Skeletal muscle cell (primary cell): Measurements from ENCODE around the gene TNFRSF6B.

Experiments
- DNase-seq: peaks from one replicate; pipeline ENCODE4 v3.0.0-alpha.2; 2010; ENCODE audit warnings: low read depth
- H3K4me3 ChIP-seq: 2 replicates; pipeline ENCODE4 v1.5.1; 2011; ENCODE audit warnings: low read depth, mild to moderate bottlenecking, control low read depth, low read length, moderate library complexity

The TNFRSF6B gene

DNA sequence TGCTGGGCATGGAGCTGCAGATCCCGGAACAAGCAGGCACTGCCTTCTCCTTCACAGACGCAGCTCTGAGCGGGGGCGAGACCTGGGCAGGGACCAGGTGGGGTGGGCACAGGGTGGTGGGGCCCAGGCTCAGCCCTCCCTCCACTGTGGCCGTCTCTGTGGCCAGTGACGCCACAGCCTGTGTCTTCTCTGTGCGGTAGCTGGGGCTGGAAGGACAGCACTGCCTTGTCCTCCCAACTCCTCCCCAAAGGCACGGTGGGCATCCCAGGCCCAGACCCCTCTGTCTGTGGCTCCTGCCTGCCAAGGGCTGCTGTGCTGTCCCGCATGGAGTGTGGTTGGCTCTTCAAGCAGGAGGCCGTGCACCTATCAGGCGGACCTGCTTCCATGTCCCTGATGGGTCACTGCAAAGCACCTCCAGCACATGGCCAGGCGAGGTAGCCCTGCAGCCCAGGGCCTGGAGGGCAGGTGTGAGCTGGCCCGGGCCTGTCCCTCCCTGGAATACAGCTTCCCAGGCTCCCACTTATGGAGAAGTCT, 14.8 kb upstream of the TNFRSF6B start:
- no peak for DNase-seq
- H3K4me3 ChIP-seq = no peak overlapping the region

DNA sequence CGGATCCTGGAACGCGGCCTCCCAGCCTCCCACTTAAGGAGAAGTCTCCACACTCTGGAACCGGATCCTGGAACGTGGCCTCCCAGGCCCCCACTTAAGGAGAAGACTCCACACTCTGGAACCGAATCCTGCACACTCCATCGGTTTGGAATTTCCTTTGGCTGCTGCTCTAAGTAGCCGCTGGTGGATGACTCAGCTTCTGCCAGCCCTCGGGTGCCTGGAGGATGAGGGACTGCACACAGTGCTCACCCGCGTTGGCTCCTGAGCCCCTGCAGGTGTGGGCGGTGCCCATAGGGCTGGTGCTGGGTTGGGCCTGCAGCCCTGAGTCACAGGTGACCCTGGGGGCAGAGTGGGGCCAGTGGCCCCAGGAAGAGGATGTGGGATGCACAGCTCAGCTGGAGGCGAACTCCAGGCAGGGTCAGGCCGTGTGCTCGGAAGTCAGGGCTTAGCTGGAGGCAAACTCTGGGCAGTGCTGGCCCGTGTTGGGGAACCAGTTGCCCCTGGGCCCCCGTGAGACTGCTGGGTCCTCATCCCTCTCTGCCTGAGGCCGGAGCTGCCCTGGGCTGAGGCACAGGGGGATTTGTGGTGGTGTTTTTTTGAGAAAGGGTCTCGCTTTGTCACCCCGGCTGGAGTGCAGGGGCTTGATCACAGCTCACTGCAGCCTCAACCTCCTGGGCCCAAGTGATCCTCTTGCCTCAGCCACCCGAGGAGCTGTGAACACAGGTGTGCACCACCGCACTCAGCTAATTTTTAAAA, 13.9 kb upstream of the TNFRSF6B start:
- H3K4me3 ChIP-seq = no peak overlapping the region
- DNase-seq = peak; percentile 81

DNA sequence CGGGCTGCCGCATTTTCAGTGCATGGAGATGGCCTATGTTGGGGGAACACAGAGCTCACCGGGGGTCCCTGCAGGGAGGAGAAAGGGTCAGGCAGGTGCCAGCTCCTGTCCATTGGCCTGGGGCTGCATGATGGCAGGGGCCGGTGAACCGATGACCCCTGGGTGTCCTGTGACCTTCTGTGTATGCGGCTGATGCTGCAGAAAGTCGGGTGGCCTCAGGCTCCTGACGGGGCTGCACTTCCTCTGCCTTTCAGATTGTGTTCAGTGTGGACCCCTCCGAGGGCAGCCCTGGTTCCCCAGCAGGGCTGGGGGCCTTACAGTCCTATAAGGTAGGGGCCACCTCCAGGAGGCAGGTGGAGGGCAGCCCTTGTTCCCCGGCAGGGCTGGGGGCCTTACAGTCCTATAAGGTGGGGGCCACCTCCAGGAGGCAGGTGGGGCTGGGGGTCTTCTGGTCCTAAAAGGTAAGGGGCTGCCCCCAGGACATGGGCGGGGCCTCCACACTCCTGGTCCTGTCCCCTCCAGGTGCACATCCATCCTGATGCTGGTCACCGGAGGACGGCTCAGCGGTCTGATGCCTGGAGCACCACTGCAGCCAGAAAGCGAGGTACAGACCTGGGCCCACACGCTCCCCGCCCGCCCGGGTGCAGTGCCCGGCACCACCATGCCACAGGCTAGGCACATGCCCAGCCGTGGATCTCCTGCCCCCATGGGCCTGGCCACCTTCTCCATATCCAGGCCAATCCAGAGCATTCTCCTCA, 11.0 kb upstream of the TNFRSF6B start:
- no peak overlapping the region for H3K4me3 ChIP-seq
- DNase-seq = no peak

DNA sequence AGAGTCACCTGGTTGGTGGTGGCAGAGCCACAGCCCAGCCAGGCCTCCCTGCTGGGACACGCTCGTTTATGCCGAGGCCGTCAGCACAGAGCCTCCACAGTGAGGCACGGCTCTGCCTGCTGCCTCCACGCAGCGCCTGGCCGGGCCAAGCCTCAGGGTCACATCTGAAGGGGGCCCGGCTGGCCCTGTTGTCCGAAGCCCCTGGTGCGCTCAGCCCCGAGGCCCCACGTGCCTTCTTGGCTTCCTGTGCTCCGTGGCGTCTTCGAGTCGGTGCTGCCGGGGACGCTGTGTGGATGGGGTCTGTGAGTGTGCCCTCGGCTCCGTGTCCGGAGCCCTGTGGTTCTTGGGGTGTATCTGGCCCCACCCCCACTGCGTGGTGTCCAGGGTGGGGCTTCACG, 10.4 kb upstream of the TNFRSF6B start:
- no peak overlapping the region for H3K4me3 ChIP-seq
- no peak for DNase-seq

DNA sequence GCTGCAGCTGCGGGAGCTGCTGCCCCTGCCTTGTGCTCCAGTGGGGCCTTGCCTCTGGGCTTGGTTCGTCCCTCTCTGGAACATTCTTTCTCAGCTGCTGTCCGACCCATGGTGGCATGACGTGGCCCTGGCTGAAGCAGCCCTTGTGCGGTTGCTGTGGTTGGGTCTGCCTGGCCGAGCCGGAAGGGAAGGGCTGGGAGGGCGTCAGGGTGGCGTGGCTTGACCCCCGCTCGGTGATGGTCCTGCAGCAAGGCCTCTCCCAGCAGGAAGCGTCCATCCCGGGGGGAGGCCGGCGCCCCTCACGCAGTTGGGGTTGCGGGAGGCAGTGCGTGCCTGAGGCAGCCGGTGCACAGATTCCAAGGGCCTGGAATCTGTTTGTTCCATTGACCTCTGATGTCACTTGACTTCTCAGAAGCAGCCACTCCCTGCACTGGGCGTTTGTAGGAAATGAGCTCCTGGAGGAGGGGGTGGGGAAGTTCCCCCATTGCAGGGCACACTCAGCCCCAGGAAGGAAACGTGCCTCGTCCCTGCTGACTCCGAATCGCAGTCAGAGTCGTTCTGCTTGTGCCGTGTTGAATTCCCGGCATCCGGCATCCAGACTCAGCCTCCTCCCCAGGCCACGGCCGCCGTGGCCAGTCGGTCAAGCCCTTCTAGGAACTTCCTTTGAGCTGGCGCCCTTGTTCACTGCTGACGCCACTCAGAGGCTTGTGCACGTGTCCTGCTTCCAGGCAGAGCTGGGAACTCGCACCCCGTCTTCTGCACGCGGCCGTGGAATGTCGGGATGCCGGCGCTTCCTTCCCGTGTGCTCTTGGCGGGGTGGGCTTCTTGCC, 9.7 kb upstream of the TNFRSF6B start:
- no peak overlapping the region for H3K4me3 ChIP-seq

DNA sequence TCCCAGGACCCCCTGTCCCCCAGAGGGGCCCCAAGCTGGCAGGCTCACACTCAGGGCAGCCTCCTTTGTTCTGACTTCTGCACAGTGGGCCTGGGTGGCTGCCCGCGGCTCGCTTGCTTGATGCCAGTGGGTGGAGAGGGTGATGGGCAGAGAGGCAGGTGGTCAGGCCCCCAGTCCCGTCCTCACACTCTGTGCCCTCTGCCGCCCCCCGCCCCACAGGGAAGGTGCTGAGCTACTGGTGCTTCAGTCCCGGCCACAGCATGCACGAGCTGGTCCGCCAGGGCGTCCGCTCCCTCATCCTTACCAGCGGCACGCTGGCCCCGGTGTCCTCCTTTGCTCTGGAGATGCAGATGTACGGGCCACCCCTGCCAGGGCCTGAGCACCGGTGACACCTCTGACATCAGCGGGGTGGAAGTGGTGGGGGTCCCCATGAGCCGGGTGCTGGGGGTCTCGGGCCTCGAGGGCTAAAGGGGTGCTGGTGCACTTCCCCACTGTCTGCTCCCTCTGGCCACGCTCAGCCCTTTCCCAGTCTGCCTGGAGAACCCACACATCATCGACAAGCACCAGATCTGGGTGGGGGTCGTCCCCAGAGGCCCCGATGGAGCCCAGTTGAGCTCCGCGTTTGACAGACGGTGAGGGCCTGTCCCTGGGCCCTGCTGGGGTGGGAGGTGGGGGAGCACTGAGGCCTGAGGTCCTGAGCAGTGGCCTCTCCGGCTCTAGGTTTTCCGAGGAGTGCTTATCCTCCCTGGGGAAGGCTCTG, 8.9 kb upstream of the TNFRSF6B start:
- no peak overlapping the region for H3K4me3 ChIP-seq
- no peak for DNase-seq

More for the DNA sequence above, 9.7 kb upstream of the TNFRSF6B start:
- no peak for DNase-seq

DNA sequence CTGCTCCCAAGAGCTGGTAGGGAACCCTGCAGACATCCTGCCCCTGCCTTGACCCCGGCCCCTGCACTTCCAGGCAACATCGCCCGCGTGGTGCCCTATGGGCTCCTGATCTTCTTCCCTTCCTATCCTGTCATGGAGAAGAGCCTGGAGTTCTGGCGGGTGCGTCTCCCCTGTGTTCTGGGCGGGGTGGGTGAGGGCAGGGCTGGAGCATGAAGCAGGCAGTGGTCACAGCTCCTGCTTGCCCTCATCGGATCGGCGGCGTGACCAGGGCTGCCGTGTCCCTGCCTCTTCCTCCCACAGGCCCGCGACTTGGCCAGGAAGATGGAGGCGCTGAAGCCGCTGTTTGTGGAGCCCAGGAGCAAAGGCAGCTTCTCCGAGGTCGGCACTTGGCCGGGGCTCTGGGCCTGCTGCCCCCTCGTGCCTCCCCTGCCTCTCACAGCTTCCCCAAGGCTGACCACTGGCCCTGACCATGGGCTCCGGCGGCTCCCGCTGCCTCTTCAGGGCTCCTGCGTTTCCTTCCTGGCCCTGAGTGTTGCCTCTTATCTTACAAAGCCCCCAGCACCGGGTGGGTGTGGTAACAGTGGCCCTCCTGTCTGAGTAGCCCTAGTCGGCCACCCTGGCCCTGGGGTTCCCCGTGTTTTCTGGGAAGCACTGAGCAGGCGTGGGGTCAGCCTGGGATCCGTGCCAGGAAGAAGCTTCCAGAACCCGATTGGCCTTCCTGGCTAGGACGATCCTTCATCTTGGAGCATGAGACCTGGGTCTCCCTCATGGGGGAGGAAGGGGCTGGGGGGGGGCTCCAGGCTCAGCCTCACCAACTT, 8.0 kb upstream of the TNFRSF6B start:
- no peak for DNase-seq
- H3K4me3 ChIP-seq = no peak overlapping the region

DNA sequence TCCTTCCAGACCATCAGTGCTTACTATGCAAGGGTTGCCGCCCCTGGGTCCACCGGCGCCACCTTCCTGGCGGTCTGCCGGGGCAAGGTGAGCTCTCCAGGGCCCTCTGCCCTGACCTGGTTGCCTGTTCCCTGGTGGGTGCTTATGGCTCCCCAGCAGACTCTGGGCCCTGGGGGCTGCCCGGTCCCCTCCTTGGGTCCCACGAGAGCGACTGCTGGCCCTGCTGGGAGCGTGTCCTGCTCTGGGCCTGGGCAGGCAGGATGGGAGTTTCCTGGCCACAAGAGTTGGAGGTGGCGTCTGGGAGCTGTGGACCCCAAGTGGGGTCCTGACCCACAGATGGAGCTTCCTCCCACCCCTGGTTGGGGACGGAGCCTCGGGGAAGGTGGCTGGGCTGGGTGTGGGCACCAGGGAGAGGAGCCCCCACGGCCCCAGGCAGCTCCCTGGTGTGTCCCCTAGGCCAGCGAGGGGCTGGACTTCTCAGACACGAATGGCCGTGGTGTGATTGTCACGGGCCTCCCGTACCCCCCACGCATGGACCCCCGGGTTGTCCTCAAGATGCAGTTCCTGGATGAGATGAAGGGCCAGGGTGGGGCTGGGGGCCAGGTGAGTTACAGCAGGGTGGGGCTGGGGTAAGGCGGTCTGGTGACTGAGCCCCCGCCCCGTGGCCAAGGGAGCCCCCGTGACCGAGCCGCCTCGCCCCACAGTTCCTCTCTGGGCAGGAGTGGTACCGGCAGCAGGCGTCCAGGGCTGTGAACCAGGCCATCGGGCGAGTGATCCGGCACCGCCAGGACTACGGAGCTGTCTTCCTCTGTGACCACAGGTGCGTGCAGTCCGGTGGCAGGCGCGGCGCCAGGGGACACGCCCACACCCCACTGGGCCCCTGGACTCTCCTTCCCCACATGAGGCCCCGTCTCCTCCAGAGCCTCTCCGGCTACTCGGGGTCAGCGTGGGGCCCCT, 7.1 kb upstream of the TNFRSF6B start:
- H3K4me3 ChIP-seq = no peak overlapping the region
- DNase-seq = no peak

DNA sequence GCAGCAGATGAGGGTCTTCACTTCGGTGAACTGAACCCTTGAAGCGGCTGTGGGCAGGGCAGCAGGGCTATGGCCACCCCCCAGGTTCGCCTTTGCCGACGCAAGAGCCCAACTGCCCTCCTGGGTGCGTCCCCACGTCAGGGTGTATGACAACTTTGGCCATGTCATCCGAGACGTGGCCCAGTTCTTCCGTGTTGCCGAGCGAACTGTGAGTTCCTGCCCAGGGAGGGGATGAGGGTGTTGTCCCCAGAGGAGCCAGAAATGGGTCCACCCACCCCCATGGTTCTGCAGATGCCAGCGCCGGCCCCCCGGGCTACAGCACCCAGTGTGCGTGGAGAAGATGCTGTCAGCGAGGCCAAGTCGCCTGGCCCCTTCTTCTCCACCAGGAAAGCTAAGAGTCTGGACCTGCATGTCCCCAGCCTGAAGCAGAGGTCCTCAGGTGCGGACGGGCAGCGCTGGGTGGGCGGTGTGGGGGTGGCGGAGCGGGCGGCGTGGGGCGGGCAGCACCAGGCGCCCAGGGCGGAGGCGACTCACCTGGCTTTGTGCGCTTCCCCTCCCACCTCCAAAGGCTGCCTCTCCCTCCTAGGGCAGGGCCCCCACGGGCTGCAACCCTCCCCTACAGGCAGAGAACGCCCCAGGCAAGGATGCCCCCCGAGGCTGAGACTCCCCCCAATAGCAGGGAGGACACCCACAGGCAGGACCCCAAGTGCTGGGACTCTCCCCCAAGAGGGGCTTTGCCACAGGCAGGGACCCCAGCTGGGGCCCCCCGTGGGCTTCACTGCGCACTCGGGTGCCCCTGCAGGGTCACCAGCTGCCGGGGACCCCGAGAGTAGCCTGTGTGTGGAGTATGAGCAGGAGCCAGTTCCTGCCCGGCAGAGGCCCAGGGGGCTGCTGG, 6.2 kb upstream of the TNFRSF6B start:
- no peak overlapping the region for H3K4me3 ChIP-seq
- no peak for DNase-seq

DNA sequence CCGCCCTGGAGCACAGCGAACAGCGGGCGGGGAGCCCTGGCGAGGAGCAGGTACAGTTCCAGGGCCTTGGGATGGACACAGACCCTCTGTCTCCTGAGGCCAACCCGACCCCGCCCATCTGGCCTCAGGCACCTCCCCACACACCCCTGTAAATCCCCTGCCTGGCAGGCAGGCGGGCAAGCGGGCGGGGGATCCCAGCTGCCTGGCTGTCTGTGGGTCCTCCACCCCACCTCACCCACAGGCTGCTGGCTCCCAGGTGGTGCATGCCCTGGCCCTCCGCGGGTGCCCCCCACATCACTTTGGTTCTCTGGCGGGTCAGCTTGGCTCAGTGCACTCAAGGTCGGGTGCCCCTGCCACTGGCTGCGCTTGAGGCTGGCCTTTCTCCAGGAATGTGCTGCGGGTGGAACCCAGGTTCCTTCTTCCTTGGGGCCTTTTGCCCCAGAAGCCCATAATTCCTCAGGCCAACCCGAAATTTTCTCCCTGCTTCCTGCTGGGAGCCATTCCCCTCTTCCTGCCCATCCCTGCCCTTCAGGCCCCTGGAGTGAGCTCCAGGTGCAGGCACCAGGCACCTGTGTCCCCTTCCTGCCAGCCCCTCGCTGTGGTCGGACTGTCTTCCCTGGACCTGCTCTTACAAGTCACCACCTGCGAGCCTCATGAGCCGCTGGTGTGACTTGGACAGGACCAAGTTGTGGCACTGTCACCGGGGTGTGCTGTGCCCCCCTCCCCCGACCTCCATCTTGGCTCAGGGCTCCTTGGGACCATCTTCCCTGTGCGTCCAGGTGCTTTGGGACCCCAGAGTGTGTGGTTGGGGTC, 5.3 kb upstream of the TNFRSF6B start:
- H3K4me3 ChIP-seq = no peak overlapping the region
- no peak for DNase-seq

DNA sequence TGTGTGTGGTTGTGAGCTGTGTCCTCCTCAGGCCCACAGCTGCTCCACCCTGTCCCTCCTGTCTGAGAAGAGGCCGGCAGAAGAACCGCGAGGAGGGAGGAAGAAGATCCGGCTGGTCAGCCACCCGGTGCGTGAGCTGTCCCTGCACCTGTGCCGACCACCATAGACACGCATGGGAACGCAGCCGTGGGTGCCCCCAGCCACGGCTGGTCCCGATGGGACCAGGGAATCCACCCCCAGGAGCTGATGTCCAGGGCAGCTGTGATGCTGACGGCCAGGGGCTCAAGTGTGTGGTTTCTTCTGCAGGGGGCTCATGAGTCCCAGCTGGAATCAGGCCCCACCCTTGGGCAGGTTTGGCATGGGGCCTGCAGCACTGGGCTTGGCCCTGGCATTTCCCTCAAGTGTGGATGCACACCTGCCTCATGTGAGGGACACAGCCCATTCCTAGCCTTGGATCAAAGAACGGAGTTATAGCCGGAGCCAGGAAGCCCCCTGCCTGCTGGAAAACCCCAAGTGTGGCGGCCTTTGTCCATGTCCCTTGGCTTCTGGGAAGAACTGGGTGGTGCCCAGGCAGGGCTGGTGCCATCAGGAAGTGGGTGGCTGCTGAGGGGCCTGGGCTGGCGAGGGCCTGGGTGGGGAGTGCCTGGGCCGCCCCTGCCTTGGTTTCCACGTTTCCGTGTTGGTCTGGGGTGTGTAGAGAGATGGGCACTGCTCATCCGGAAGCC, 4.6 kb upstream of the TNFRSF6B start:
- no peak overlapping the region for H3K4me3 ChIP-seq
- DNase-seq = no peak

DNA sequence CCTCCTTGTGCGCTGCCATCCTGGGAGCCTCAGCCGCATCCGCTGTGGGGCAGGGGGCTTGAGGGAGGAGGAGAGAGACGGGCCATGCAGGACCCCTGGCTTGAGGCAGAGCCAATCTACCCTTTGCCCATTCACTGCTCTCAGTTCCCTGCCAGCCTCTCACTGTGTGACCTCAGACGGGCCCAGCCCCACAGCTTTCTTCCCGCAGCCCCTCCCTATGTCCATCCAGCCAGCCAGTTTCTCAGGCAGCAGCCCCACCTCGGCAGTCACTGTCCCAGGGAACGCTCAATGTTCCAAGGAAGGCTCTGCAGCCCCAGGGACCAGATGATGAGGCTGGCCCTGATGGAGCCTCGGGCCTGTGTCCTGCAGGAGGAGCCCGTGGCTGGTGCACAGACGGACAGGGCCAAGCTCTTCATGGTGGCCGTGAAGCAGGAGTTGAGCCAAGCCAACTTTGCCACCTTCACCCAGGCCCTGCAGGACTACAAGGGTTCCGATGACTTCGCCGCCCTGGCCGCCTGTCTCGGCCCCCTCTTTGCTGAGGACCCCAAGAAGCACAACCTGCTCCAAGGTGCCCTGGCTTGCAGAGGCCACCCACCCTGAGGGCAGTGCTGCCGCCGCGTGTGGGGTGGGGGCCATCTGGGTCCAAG, 3.9 kb upstream of the TNFRSF6B start:
- DNase-seq = no peak
- H3K4me3 ChIP-seq = no peak overlapping the region

DNA sequence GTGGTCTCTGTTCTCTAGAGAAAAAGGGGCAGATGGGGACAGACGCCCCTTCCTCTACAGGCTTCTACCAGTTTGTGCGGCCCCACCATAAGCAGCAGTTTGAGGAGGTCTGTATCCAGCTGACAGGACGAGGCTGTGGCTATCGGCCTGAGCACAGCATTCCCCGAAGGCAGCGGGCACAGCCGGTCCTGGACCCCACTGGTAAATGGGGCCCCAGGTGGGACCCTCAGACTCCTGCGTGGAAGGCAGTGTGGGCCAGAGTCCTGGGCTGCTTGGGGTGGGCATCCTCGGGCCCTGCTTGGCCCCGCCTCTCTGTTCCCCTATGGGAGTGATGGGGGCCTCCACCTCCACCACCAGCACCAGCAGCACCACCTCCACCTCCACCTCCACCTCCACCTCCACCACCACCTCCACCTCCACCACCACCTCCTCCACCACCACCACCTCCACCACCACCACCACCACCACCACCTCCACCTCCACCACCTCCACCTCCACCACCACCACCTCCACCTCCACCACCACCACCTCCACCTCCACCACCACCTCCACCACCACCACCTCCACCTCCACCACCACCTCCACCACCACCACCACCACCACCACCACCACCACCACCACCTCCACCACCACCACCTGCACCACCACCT, 3.2 kb upstream of the TNFRSF6B start:
- DNase-seq = no peak
- H3K4me3 ChIP-seq = no peak overlapping the region
